ENCODE data around the gene CNDP1. TPM values are rescaled to one million over a fixed set of nuclear protein-coding genes. Genes with fewer than 3 reads are reported as not detected.

Gene CNDP1
- total RNA-seq, 1 experiment from 2014 or later: not detected

Other genes starting within 250 kb of the CNDP1 start
- 39.4 and 42.4 TPM in 2 replicates for gene CYB5A, start 242.5 kb upstream of the CNDP1 start, total RNA-seq (2014; rRNA removed; shearing (Covaris generic))
- not detected in 2 replicates for gene C18orf63, start 218.7 kb upstream of the CNDP1 start, total RNA-seq (2014; rRNA removed; shearing (Covaris generic))
- gene DIPK1C, start 77.2 kb upstream of the CNDP1 start, total RNA-seq (2014; rRNA removed; shearing (Covaris generic)): not detected in 2 replicates
- gene CNDP2, start 38.1 kb upstream of the CNDP1 start, total RNA-seq (2014; rRNA removed; shearing (Covaris generic)): 44.3 and 52.7 TPM in 2 replicates
- 8.5 and 9.5 TPM in 2 replicates for gene ZNF407, start 63.4 kb downstream of the CNDP1 start, total RNA-seq (2014; rRNA removed; shearing (Covaris generic))